HG03139 (cell line): Measurements from ENCODE around the gene LSM14A.
"Not testable (repeated sequence)": the region's sequence is repeated elsewhere in the genome, so short reads cannot be mapped to it uniquely, and the experiment has no call there.

Experiments
- ATAC-seq: cut with Tn5 transposase; IDR thresholded peaks from one replicate; pipeline ENCODE4 v1.9.1; 2021; ENCODE audit not compliant: unreplicated experiment

The LSM14A gene

DNA sequence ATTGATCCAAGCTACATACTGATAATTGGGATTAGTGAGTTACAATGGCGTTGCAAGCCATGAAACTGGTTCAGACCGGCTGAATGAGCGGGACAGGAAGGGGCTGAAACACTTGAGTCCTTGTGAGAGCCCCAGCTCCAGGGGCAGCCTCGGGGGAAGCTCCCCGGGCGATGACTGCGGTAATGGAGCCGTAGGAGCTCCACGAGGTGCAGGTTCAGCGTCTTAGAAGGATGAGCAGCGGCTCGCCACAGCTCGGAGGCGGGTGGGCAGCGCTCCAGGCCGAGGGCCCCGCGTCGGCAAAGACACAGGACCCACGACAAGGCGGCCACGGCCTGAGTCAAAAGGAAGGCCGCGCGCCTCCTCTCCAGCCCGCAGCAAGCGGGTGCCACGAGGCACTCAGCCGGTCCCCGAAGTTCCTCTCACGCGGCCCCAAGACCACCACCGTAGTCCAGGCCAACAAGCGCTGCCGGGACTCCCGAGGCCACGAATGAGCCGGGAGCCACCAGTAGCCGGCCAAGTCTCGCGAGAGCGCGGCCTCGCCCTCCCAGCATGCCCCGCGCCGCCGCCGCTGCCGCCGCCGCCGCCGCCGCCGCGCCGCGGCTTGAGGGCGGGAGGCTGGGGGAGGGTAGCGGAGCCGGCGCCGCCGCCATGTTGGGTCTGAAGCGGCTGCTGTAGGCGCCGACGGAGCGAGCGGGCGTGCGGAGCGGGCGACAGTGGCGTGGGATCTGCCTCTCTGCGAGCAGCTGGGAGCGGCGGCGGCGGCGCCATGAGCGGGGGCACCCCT is at the start of gene LSM14A:
TSS of gene LSM14A (plus strand) at position 628 of the 784 bp plus-strand sequence. CDS start at position 767, 139 bp downstream.
- peak; percentile 60 for ATAC-seq

DNA sequence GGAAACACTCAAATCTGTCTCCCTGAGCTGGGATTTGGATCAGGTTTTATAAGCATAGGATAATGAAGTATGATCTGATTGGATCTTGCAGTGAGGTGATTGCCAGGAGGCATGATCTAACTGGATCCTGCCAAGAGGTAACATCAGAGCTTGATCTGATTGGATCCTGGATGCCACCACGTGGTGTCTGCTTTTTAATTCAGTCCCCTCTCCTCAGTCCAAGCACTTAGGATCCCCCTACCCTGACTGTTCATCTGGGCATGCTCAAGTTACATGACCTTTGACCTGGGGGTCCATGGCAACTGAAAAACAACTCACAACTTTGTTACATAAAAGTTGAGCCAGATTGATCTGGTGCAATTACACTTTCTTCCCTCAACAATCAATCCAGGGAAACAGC is 47.5 kb upstream of the LSM14A start:
- ATAC-seq, result no peak

DNA sequence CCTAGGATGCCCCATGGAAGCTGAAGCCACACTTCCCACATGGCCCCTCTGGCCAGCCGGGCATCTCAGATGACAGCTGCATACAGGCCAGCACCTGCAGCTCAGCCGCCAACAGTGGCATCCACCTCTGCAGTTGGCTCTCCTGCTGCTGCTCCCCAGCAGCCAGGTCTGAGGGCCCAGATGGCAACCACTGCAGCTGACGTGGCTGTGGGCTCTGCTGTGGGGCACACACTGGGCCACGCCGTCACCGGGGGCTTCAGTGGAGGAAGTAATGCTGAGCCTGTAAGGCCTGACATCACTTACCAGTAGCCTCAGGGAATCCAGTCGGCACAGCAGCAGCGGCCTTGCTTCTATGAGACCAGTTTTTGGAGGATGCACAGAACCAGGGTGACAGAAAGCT is 45.3 kb upstream of the LSM14A start:
- no peak for ATAC-seq

DNA sequence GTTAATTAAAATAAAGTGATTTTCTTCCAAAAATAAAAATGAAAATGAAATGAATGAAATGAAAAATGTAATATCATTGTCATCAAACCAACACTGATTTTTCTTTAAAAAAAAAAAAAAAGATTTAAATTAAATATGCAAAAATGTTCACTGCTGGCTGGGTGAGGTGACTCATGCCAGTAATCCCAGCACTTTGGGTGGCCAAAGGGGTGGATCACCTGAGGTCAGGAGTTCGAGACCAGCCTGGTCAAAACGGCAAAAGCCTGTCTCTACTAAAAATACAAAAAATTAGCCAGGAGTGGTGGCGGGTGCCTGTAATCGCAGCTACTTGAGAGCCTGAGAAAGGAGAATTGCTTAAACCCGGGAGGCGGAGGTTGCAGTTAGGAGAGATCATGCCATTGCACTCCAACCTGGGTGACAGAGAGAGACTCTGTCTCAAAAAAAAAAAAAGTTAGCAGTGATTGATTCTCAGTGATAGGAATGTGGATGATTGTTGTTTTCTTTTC is 44.6 kb upstream of the LSM14A start:
- ATAC-seq, result no peak

DNA sequence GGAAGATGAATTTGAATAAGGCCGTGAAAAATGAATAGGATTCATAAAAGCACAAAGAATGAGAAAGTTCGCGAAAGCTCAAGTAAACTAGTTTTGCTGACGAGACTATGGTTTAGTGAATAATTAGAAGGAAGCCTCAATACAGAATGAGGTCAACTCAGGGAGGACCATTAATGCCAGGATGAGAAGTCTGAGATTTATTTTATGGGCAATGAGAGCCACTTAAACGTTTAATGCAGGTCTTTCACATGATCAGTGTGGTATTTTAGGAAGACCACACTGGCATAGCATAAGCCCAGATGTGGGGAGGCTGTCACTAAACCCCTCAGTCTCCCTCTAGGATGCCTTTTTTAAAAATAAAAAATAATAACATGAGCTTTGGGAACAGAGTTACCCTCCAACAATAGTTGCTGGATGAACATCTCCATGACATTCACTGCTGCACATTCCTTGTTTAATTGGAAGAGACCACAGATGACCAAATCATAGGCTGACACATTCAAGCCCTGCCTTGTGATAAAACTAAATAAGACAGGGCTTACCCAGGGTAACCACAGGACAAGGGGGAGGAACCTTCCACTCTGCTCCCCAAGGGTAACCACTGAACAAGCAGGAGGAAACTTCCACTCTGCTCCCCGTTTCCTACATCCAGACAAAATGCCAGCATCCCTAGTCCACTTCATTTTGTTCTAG is 43.6 kb upstream of the LSM14A start:
- ATAC-seq, result no peak

DNA sequence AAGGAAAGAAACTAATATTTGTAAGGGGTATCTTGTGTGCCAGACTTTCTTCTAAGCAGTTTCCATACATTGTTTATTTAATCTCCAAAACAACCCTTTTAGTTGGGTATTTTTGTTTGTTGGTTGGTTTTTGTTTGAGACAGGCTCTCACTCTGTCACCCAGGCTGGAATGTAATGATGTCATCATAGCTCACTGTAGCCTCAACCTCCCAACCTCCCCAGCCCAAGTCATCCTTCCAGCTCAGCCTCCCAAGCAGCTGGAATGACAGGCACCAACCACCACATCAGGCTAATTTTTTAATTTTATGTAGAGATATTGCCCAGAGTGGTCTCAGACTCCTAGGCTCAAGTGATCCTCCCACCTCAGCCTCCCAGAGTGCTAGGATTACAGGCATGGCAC is 41.2 kb upstream of the LSM14A start:
- no peak for ATAC-seq

DNA sequence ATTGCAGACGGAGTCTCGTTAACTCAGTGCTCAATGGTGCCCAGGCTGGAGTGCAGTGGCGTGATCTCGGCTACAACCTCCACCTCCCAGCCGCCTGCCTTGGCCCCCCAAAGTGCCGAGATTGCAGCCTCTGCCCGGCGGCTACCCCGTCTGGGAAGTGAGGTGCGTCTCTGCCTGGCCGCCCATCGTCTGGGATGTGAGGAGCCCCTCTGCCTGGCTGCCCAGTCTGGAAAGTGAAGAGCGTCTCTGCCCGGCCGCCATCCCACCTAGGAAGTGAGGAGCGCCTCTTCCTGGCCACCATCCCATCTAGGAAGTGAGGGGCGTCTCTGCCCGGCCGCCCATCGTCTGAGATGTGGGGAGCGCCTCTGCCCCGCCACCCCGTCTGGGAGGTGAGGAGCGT is 40.2 kb upstream of the LSM14A start:
- not testable (repeated sequence) for ATAC-seq

DNA sequence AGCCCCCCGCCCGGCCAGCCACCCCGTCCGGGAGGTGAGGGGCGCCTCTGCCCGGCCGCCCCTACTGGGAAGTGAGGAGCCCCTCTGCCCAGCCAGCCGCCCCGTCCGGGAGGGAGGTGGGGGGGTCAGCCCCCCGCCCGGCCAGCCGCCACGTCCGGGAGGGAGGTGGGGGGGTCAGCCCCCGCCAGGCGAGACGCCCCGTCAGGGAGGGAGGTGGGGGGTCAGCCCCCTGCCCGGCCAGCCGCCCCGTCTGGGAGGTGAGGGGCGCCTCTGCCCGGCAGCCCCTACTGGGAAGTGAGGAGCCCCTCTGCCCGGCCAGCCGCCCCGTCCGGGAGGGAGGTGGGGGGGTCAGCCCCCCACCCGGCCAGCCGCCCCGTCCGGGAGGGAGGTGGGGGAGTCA is 39.6 kb upstream of the LSM14A start:
- not testable (repeated sequence) for ATAC-seq

DNA sequence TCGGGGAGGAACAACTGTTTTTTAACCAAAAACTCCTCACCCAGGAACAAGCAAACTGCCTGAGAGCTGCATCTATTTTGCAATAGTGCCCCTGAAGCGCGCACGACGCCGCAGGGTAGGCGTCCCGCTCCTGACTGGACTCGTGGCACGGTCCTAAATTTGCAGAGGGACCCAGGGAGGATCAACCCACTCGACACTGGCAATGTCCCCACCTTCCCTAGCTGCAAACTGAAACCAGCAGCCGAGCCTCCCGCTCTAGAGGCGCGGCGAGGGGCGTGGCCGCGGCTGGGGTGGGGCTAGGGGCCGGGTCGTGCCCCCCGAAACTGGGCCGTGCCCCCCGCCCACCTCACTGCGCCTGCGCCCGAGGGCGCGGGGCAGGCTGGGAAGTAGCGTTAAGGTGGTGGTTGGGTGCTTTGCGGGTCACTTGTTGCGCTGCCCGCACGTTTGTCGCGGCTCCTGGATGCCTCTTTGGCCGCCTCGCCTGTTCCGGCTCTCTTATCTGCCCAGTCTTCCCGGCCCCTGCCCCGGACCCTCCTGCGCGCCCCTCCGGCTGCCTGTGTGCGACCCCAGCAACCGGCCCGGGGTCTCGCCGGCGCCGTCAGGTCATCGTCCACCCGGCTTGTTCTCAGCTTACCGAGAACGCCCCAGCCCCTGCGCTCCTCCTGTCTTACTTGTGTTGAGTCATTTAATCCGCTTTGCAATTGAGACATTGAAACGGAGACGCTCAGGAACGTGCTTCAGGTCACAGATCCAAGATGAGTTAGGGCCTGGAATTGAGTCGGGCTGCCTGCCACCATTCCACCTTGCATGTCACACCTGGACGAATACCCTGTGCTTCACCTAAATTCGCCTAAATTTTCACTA is 37.9 kb upstream of the LSM14A start:
- peak; percentile 91 for ATAC-seq

DNA sequence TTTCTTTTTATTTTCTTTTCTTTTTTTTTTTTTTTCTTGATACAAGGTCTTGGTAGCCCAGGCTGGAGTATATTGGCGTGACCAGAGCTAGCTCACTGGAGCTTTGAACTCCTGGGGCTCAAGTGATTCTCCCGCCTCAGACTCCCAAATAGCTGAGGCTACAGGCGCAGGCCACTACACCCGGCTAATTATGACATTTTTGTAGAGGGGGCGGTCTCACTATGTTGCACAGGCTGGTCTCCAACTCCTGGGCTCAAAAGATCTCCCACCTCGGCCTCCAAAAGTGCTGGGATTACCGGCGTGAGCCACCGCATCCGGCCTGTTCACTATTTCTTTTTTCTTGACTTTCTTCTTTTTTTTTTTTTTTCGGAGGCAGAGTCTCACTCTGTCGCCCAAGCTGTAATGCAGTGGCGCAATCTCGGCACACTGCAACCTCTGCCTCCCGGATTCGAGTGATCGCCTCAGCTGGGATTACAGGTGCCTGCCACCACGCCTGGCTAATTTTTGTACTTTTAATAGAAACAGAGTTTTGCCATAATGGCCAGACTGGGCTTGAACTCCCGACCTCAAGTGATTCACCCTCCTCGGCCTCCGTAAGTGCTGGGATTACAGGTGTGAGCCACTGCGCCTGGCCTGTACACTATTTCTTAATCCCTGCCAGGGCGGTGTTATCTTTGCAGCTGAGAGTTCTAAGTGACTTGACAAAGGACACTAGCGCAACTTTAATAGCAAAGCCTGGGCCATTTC is 37.1 kb upstream of the LSM14A start:
- ATAC-seq, result no peak

DNA sequence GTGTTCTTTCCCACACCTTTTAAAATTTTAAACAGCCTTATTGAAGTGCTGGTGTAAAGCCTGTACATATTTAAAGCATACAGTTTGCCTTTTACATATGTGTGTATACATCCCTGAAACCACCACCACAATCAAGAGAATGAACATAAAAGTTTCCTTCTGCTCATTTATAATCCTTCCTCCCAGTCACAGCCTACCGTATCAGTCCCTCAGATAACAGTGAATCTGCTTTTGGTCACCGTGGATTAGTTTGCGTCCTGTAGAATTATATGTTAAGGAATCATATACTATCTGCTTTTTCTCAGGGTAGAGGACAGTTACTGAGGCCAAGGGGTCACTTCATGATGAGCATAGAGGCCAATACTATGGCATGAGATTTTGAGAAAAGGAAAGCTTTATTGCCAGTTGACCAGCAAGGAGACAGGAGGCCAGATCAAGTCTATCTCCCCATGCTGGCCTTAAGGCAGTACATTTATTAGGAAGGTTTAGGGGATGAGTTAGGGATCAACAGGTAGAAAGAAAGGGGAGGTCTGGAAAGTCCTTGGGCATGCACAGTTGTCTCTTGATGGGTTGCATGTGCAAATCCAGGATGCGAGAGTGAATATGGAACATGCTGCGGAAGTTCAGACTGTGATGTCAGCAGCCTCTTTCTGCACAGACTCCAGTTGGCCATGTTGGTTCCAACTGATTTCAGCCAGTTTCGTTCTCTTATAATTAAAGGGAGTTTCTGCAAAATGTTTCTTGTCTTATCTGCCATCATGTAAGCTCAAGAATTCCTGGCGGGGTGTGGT is 36.3 kb upstream of the LSM14A start:
- ATAC-seq, result no peak

DNA sequence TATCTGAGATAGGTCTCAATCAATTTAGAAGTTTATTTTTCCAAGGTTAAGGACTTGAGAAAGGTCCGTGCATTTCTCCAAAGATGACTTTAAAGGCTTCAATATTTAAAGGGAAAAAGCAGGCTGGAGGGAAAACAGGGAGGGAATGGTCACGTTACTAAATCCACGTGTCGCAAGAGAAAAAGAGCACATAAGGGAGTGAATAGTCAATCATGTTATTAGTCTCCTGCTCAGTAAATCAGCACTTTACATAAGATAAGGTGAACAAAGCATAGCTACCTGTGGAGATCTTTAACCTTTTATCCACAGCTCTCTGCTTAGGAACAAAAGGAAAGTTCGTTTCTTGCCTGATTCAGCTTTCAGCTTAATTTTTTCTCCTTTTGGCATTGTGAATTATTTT is 31.3 kb upstream of the LSM14A start:
- no peak for ATAC-seq

DNA sequence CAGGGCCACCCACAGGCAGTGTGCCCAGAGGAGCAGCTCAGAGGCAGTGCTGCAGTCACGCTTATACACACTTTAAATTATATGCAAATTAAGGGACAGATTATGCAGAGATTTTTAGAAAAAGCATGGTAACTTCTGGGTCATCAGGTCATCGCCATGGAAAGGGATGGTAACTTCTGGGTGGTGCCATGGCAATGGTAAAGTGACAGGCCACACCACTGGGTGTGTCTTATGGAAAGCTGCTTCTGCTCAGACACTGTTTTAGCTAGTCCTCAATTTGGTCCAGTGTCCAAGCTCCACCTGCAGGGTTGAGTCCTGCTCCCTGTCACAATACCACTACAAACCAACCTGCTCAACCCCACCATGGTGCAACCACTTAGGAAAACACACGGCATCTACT is 29.9 kb upstream of the LSM14A start:
- ATAC-seq, result no peak

DNA sequence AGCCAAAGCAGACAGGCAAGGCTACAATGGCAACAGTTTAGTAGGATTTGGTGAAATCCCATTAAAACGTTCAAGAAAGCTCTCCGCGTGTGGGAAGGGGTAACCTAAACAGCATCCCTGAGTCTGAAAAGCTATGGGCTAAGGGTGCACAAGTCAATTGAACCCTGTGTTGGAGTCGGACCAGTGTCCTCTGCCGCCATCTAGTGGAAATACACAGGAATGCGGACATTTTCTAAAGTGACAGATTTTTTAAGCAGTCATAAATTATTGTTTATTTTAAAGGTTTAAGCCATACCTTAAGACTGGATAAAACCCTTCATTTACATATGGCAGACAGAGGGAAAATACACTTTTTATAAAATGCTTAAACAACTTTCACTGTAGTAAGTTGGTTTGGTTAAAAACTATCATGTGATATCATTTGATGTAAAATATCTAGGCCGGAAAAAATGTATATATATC is 26.5 kb upstream of the LSM14A start:
- no peak for ATAC-seq

DNA sequence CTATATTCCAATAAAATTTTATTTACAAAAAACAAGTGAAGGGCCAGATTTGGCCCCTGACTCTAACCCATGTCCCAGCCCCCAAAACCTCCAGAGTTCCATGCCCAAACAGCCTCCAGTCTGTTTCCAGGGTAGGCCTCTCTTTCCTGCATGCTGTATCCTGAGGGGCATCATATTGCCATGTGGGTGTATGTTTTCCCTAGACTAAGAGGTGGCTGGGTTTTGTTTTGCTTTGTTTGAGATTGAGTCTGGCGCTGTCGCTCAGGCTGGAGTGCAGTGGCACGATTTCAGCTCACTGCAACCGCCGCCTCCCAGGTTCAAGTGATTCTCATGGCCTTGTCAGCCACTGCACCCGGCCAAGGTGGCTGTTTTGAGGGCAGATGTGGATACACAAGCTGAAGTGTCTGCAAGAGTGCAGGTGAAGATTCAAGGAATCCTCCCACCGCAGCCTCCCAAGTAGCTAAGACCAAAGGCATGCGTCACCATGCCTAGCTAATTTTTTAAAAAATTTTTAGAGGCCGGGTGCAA is 23.6 kb upstream of the LSM14A start:
- ATAC-seq, result no peak

DNA sequence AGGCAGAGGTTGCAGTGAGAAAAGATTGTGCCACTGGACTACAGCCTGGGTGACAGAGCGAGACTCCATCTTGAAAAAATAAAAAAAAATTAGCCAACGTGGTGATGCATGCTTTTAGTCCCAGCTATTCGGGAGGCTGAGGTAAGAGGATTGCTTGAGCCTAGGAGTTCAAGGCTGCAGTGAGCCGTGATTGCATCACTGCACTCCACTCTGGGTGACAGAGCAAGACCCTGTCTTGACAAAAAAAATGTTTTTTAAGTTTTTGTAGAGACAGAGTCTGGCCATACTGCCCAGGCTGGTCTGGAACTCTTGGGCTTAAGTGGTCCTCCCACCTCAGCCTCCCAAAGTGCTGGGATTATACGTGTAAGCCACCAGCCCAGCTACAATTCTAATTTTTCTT is 22.4 kb upstream of the LSM14A start:
- no peak for ATAC-seq

DNA sequence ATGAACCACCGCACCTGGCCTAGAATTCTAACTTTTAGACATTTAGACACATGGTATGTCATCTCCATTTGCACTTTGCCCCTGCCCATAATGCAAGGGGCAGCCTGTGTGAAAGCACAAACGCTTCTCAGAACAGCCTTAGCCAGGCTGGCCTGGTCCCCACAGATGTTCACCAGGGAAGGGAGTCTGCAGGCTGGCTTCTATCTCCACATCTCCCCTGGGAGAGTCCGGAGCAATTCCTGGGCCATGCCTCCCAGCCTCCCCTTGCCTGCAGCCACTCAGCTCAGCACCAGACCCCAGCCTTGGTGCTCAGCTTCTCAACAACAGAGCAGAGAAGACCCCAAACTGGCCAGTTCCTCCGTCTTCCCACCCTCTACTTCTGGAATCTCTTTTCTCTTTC is 21.7 kb upstream of the LSM14A start:
- no peak for ATAC-seq

DNA sequence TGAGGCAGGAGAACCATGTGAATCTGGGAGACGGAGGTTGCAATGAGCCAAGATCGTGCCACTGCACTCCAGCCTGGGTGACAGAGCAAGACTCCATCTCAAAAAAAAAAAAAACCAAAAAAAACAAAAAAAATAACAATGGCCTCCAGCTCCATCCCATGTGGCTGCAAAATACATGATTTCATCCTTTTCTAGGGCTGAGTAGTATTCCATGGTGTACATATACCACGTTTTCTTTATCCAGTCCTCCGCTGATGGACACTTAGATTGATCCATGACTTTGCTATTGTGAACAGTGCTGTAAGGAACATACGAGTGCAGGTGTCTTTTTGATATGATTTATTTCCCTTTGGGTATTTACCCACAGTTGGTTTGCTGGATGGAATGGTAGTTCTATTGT is 20.9 kb upstream of the LSM14A start:
- no peak for ATAC-seq

DNA sequence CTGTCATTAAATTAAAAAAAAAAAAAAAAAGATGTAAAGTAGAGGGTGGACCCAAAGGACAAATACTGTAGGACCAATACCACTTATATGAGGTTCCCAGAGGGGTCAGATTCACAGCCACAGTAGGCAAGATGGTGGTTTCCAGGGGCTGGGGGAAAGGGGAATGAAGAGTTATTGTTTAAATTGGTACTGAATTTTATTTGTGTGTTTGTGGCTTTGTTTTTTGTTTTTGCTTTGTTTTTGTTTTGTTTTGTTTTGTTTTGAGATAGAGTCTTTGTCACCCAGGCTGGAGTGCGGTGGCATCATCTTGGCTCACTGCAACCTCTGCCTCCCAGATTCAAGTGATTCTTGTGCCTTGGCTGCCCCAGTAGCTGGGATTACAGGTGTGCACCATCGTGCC is 17.9 kb upstream of the LSM14A start:
- ATAC-seq, result no peak

DNA sequence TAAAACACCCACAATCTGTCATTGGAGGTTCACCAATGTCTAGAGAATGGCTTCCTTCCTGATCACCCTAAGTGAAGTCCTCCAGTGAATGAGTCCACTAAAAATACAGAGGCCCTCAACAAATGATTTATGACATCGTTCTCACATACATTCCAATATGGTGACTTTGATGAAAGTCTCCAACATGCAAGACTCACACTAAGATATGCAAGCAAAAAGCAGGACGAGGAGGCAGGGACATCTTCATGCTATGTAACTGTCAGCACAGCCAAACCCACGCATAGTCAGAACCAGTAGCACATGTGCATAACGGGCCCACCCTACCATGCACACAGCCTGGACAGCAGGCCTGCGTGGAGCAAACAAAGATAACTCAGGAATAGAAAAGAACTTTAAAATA is 16.6 kb upstream of the LSM14A start:
- no peak for ATAC-seq
